Muscle layer of colon (tissue), 2 donors: ENCODE data around the gene SCFD2.

Source experiments
- H3K27ac ChIP-seq: one replicate; pipeline ENCODE4 v1.7.0; 2013; ENCODE audit warnings: low read depth, mild to moderate bottlenecking, low read length, moderate library complexity
- H3K27me3 ChIP-seq, 2 donors: one replicate each; pipeline ENCODE4 v1.7.0; 2013; ENCODE audit warnings: low read length in 2 of 2, mild to moderate bottlenecking in 2 of 2; ENCODE audit not compliant: insufficient read depth in 2 of 2, control insufficient read depth in 1 of 2
- H3K36me3 ChIP-seq: one replicate; pipeline ENCODE4 v1.7.0; 2013; ENCODE audit warnings: mild to moderate bottlenecking, low read length; ENCODE audit not compliant: insufficient read depth
- H3K4me1 ChIP-seq: one replicate; pipeline ENCODE4 v1.7.0; 2013; ENCODE audit warnings: mild to moderate bottlenecking, low read length; ENCODE audit not compliant: insufficient read depth
- H3K4me3 ChIP-seq, 2 donors: one replicate each; pipeline ENCODE4 v1.7.0; 2013; ENCODE audit warnings: low read length in 2 of 2, low read depth in 1 of 2, mild to moderate bottlenecking in 1 of 2, moderate library complexity in 1 of 2
- H3K9ac ChIP-seq: one replicate; pipeline ENCODE4 v1.7.0; 2013; ENCODE audit warnings: low read length
- H3K9me3 ChIP-seq: one replicate; pipeline ENCODE4 v1.7.0; 2013; ENCODE audit warnings: mild to moderate bottlenecking, low read length
- donor health status: abdominal sarcoma.
- donor health status: Adenocarcinoma of cecum.

SCFD2 gene

DNA sequence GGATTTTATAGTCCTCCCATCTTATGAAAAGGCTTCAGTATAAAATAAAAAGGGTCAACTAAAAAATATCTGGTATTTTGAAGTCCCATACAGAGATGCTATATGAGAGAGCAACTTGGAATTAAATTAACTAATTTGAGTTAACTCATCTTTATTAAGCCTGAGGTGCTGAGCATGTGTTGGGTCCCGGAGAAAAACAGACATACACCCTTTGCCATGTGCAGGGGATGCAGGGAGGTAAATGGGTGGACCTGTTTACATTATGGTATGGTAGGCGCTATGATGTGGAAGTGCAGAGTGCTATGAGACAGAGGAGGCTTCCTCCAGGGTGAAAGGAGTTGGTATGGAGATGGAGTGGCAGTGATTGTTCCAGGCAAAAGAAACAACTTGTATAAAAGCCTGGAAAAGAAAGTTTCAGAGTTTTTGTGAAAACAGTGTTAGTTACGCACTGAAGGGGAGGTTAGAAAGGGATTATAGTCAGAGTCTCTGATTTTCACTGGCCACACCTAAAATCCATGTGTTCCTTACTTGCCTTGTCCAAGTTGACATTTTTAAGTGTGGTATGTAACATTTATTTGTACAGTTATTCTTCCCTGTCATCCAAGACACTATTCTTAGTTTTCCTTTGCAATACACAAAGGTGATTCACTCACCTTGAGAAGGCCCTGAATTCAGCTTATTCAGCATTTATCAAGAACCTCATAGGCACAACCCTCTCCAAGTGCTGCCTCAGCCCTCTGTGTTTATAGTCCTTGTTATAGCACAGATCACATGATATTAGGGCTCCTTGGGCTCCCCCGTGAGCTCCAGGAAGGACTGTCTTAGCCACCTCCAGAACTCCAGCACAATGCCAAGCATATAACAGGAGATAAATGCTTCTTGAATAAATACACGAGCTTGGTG, 351.7 kb downstream of the SCFD2 start:
- Histone ChIP-seq H3K9ac (no peak overlapping the region), H3K9me3 (no peaks in the 10 kb centered on the region), H3K36me3 (no peaks in the 10 kb centered on the region), H3K27ac (no peak overlapping the region), H3K4me1 (peaks cover 34% of the 10 kb centered on the region), H3K27me3 (no peaks in the 10 kb centered on the region), H3K4me3 (no peak overlapping the region)

- peaks cover 34% of the 10 kb centered on the region for H3K4me1 ChIP-seq
- no peaks in the 10 kb centered on the region for H3K36me3 ChIP-seq
- H3K9ac ChIP-seq = no peak overlapping the region
- no peaks in the 10 kb centered on the region for H3K27me3 ChIP-seq
- H3K9me3 ChIP-seq = no peaks in the 10 kb centered on the region
- no peak overlapping the region for H3K27ac ChIP-seq
- H3K4me3 ChIP-seq = no peak overlapping the region
Observed at GRCh38 chr4:53012738-53013137, 353.1 kb downstream of the SCFD2 start.

DNA sequence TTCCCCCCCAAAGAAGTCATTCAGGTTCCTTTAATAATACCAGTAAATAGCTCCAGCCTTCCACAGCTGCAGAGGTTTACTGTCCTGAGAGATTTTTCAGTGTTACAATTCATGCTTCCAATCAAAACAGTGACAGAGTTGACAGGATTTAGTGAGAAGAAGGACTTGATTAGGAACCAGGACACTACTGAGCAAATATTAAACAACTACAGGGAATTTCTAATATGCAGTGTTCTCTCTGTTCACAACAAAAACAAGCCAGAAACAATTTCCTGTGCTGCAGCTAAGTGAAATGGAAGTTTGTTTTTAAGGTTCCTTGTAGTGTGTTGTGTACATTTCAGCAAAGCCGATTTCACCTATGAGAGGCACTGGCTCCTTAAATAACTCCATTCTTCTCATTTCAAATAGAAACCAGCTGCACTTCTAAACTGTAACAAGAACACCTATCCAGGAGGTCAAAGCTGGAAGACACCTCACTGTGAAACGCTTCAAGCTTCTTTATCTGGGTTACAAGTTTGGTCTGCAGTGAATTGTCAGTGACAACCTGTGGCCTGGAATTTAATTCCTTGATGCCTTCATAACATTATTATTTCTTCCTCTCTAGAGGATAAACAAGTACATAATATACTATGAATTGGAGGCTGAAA, 354.5 kb downstream of the SCFD2 start:
- H3K4me3 ChIP-seq = no peak overlapping the region
- no peaks in the 10 kb centered on the region for H3K27me3 ChIP-seq
- H3K36me3 ChIP-seq = no peaks in the 10 kb centered on the region
- H3K4me1 ChIP-seq = peaks cover 34% of the 10 kb centered on the region
- no peaks in the 10 kb centered on the region for H3K9me3 ChIP-seq
- H3K9ac ChIP-seq = no peak overlapping the region
- no peak overlapping the region for H3K27ac ChIP-seq

GRCh38 chr4:53010318-53010717, 355.5 kb downstream of the SCFD2 start:
- Histone ChIP-seq H3K9ac (no peak overlapping the region), H3K4me3 (no peak overlapping the region), H3K27ac (no peak overlapping the region), H3K36me3 (no peaks in the 10 kb centered on the region), H3K9me3 (no peaks in the 10 kb centered on the region), H3K27me3 (no peaks in the 10 kb centered on the region), H3K4me1 (peaks cover 34% of the 10 kb centered on the region)

GRCh38 chr4:53009824-53010223, 356.0 kb downstream of the SCFD2 start:
- no peak overlapping the region for H3K4me3 ChIP-seq
- peaks cover 34% of the 10 kb centered on the region for H3K4me1 ChIP-seq
- no peaks in the 10 kb centered on the region for H3K9me3 ChIP-seq
- H3K27ac ChIP-seq = no peak overlapping the region
- H3K36me3 ChIP-seq = no peaks in the 10 kb centered on the region
- no peaks in the 10 kb centered on the region for H3K27me3 ChIP-seq
- no peak overlapping the region for H3K9ac ChIP-seq

DNA sequence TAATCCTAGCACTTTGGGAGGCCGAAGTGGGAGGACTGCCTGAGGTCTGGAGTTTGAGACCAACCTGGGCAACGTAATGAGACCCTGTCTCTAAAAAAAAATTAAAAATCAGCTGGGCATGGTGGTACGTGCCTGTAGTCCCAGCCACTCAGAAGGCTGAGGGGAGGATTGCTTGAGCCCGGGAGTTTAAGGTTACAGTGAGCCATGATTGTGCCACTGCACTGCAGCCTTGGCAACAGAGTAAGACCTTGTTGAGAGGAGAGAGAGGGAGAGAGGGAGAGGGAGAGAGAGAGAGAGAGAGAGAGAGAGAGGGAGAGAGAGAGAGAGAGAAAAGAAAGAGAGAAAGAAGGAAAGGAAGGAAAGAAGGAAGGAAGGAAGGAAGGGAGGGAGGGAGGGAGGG, 358.8 kb downstream of the SCFD2 start:
- Histone ChIP-seq H3K4me1 (peaks cover 20% of the 10 kb centered on the region), H3K27ac (no peak overlapping the region), H3K27me3 (no peaks in the 10 kb centered on the region), H3K9ac (no peak overlapping the region), H3K36me3 (no peaks in the 10 kb centered on the region), H3K9me3 (no peaks in the 10 kb centered on the region), H3K4me3 (no peak overlapping the region)

DNA sequence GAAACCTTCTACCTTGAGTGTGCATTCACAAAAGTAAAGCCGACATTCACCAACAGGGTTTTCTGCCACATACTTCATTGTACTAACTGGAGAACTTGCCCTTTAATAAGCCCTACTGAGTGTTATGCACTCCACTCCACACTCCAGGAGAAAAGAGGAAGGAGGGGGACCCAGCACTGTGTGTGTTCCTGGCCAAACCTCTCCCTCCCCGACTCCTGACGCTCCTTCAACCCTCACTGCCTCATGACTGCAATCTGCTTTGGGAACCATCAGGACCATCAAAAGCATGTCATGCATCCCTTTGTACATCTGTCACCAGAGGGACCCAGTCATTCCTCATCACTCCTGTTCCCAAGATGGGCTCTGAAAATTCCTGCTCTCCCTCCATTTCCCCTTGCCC, 360.1 kb downstream of the SCFD2 start:
- Histone ChIP-seq H3K9me3 (no peaks in the 10 kb centered on the region), H3K4me1 (peaks cover 10% of the 10 kb centered on the region), H3K9ac (no peak overlapping the region), H3K27me3 (no peaks in the 10 kb centered on the region), H3K4me3 (no peak overlapping the region), H3K36me3 (no peaks in the 10 kb centered on the region), H3K27ac (no peak overlapping the region)

DNA sequence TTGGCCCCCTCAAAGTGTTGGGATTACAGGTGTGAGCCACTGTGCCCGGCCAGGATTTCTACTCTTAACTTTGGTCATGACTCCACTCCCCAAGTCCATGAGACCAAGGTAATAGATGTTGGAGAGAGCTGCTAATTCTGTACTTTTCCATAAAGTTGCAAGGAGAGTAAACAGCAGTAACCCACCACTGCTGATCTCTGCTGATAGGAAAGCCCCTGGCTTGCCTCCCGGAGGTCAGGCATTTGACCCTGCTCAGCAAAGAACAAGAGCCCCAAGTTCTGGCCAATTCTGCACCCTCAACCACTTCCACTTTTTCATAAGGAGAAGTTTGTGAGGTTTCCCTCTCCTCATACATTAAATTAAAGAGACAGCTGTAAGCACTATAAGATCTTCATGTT, 360.7 kb downstream of the SCFD2 start:
- H3K9me3 ChIP-seq = no peaks in the 10 kb centered on the region
- peaks cover 6% of the 10 kb centered on the region for H3K4me1 ChIP-seq
- H3K9ac ChIP-seq = no peak overlapping the region
- H3K27ac ChIP-seq = no peak overlapping the region
- no peaks in the 10 kb centered on the region for H3K27me3 ChIP-seq
- no peaks in the 10 kb centered on the region for H3K36me3 ChIP-seq
- no peak overlapping the region for H3K4me3 ChIP-seq

DNA sequence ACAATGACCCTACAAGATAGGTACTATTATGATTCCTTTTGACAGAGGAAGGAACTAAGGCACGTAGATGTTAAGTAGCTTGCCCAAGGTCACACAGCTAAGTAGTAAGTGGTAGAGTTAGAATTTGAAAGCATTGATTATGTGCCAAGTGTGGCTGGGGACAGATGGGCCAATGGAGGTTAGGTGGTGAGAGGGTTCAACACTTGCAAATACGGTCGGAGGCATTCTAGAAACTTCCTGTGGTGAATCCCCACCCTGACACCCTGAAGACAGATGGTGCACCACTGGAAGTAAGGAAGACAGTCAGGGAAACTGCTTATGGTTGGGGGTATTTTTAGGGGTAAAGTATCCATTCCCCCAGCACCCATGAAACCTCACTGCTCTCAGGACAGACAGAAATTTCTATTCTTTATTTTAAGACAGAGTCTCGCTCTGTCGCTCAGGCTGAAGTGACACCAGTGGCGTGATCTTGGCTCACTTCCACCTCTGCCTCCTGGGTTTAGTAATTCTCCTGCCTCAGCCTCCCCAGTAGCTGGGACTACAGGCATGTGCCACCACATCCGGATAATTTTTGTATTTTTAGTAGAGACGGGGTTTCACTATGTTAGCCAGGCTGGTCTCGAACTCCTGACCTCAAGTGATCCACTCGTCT, 361.2 kb downstream of the SCFD2 start:
- H3K4me3 ChIP-seq = no peak overlapping the region
- no peaks in the 10 kb centered on the region for H3K36me3 ChIP-seq
- peaks cover under 1% of the 10 kb centered on the region for H3K4me1 ChIP-seq
- no peak overlapping the region for H3K9ac ChIP-seq
- H3K27me3 ChIP-seq = no peaks in the 10 kb centered on the region
- H3K27ac ChIP-seq = no peak overlapping the region
- H3K9me3 ChIP-seq = no peaks in the 10 kb centered on the region

DNA sequence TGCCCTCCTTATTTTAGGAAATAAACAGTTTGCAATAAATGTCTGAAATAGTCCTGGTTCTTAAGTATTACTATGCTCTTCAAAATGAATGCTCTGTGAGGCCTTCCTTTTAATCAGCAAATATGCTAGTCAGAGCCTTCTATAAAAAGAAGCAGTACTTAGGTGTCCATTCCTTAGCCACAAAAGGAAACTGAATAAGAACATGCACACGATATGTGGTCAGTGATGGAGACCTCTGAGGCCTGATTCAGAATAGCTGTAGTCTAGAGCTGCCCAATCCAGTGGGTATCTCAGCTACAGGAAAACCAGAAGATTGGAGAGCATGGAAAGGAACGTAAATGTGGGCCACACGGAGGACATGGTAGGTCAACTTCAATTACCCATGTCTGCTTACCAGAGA, 361.9 kb downstream of the SCFD2 start:
- no peaks in the 10 kb centered on the region for H3K4me1 ChIP-seq
- no peaks in the 10 kb centered on the region for H3K36me3 ChIP-seq
- no peak overlapping the region for H3K9ac ChIP-seq
- no peak overlapping the region for H3K27ac ChIP-seq
- H3K4me3 ChIP-seq = no peak overlapping the region
- no peaks in the 10 kb centered on the region for H3K27me3 ChIP-seq
- no peaks in the 10 kb centered on the region for H3K9me3 ChIP-seq

- H3K27ac ChIP-seq = no peak overlapping the region
- no peaks in the 10 kb centered on the region for H3K27me3 ChIP-seq
- no peaks in the 10 kb centered on the region for H3K4me1 ChIP-seq
- H3K4me3 ChIP-seq = no peak overlapping the region
- no peaks in the 10 kb centered on the region for H3K9me3 ChIP-seq
- no peak overlapping the region for H3K9ac ChIP-seq
- H3K36me3 ChIP-seq = no peaks in the 10 kb centered on the region
Observed at GRCh38 chr4:53000560-53000959, 365.3 kb downstream of the SCFD2 start.
